HL-60 (cell line): ENCODE measurements around the gene HMOX1.

Experiments
- POLR2AphosphoS5 ChIP-seq: IDR thresholded peaks from 2 replicates; pipeline ENCODE4 v1.6.1; 2012; ENCODE audit warnings: low read depth
- TF ChIP-seq, protein P1 (sequence below): IDR thresholded peaks from one replicate; pipeline ENCODE4 v1.5.1; 2011; ENCODE audit warnings: low read length, control low read depth, inconsistent platforms; ENCODE audit not compliant: insufficient read depth
- TF ChIP-seq, protein P2 (sequence below): IDR thresholded peaks from 2 replicates; pipeline ENCODE4 v1.6.1; 2012; ENCODE audit warnings: low read depth; ENCODE audit not compliant: insufficient replicate concordance

DNA sequence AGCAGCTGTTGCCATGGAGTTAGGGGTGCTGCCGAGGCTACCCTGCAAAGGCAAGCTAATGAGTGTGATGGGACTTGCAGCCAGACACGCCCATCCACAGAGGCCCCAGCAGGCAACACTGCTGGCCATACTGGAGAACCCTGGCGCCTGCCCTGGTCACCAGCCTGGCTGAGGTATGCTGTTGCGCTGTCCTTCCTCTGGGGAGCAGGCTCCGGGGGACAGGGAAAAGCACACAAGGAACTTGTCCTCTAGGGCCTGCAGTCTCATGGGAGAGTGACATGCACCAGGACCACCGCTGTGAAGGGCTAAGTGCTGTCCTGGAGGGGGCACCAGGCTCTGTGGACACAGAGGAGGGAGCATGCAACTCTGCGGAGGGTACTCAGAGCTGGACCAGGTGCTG lies 45.4 kb upstream of the HMOX1 start:
- TF ChIP-seq, protein P1, sequence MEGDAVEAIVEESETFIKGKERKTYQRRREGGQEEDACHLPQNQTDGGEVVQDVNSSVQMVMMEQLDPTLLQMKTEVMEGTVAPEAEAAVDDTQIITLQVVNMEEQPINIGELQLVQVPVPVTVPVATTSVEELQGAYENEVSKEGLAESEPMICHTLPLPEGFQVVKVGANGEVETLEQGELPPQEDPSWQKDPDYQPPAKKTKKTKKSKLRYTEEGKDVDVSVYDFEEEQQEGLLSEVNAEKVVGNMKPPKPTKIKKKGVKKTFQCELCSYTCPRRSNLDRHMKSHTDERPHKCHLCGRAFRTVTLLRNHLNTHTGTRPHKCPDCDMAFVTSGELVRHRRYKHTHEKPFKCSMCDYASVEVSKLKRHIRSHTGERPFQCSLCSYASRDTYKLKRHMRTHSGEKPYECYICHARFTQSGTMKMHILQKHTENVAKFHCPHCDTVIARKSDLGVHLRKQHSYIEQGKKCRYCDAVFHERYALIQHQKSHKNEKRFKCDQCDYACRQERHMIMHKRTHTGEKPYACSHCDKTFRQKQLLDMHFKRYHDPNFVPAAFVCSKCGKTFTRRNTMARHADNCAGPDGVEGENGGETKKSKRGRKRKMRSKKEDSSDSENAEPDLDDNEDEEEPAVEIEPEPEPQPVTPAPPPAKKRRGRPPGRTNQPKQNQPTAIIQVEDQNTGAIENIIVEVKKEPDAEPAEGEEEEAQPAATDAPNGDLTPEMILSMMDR: no peak
- TF ChIP-seq, protein P2, sequence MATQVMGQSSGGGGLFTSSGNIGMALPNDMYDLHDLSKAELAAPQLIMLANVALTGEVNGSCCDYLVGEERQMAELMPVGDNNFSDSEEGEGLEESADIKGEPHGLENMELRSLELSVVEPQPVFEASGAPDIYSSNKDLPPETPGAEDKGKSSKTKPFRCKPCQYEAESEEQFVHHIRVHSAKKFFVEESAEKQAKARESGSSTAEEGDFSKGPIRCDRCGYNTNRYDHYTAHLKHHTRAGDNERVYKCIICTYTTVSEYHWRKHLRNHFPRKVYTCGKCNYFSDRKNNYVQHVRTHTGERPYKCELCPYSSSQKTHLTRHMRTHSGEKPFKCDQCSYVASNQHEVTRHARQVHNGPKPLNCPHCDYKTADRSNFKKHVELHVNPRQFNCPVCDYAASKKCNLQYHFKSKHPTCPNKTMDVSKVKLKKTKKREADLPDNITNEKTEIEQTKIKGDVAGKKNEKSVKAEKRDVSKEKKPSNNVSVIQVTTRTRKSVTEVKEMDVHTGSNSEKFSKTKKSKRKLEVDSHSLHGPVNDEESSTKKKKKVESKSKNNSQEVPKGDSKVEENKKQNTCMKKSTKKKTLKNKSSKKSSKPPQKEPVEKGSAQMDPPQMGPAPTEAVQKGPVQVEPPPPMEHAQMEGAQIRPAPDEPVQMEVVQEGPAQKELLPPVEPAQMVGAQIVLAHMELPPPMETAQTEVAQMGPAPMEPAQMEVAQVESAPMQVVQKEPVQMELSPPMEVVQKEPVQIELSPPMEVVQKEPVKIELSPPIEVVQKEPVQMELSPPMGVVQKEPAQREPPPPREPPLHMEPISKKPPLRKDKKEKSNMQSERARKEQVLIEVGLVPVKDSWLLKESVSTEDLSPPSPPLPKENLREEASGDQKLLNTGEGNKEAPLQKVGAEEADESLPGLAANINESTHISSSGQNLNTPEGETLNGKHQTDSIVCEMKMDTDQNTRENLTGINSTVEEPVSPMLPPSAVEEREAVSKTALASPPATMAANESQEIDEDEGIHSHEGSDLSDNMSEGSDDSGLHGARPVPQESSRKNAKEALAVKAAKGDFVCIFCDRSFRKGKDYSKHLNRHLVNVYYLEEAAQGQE: no peak
- no peak for TF ChIP-seq POLR2AphosphoS5
